Progenitor cell of endocrine pancreas (in vitro differentiated cells): ENCODE data around the gene OR6M1. TPM values are rescaled to one million over a fixed set of nuclear protein-coding genes. Genes with fewer than 3 reads are reported as not detected.
A peak's percentile ranks its signal among the peaks of the same experiment; 100 is the strongest.

Source experiments
- DNase-seq: peaks from one replicate; pipeline ENCODE4 v3.0.0; 2021; ENCODE audit warnings: low spot score; ENCODE audit not compliant: unreplicated experiment
- H3K27ac Mint-ChIP-seq: 2 replicates; pipeline ENCODE4 v1.8.0; 2021; ENCODE audit warnings: mild to moderate bottlenecking, moderate library complexity, mixed read lengths
- H3K27me3 Mint-ChIP-seq: 2 replicates; pipeline ENCODE4 v1.8.0; 2021; ENCODE audit warnings: mixed read lengths
- H3K36me3 Mint-ChIP-seq: 2 replicates; pipeline ENCODE4 v1.8.0; 2022; ENCODE audit warnings: mixed read lengths; ENCODE audit not compliant: insufficient read depth
- H3K4me1 Mint-ChIP-seq: 2 replicates; pipeline ENCODE4 v1.8.0; 2021; ENCODE audit warnings: low read depth, mixed read lengths
- H3K4me3 Mint-ChIP-seq: 2 replicates; pipeline ENCODE4 v1.8.0; 2021; ENCODE audit warnings: low read depth, mild to moderate bottlenecking, moderate library complexity, mixed read lengths
- H3K9me3 Mint-ChIP-seq: 2 replicates; pipeline ENCODE4 v1.8.0; 2021; ENCODE audit warnings: low read depth, mixed read lengths
- CTCF ChIP-seq: fragments of 200-600 bp; sonication (generic); IDR thresholded peaks from one replicate; pipeline ENCODE4 v1.5.0; 2021; ENCODE audit warnings: antibody characterized with exemption, mild to moderate bottlenecking; ENCODE audit not compliant: unreplicated experiment
- total RNA-seq: library from RNA; stranded (reverse); gene quantifications from 2 replicates; pipeline ENCODE4 v1.2.1, GENCODE V29; 2021

Gene OR6M1
- total RNA-seq, 1 donor from 2014 or later = not detected

- H3K9me3 Mint-ChIP-seq = peaks cover 5% of the 10 kb centered on the region
- DNase-seq = no peak
- H3K4me1 Mint-ChIP-seq = peaks cover 24% of the 10 kb centered on the region
- no peaks in the 10 kb centered on the region for H3K27me3 Mint-ChIP-seq
- H3K4me3 Mint-ChIP-seq = no peak overlapping the region
- H3K27ac Mint-ChIP-seq = no peak overlapping the region
- H3K36me3 Mint-ChIP-seq = no peaks in the 10 kb centered on the region
- no peak for TF ChIP-seq CTCF
Measured at GRCh38 chr11:123799438-123799837, 6.7 kb downstream of the OR6M1 start.

- no peak overlapping the region for H3K4me3 Mint-ChIP-seq
- peaks cover 29% of the 10 kb centered on the region for H3K4me1 Mint-ChIP-seq
- H3K9me3 Mint-ChIP-seq = peaks cover 5% of the 10 kb centered on the region
- H3K36me3 Mint-ChIP-seq = no peaks in the 10 kb centered on the region
- no peaks in the 10 kb centered on the region for H3K27me3 Mint-ChIP-seq
- TF ChIP-seq CTCF = no peak
- no peak for DNase-seq
- no peak overlapping the region for H3K27ac Mint-ChIP-seq
Measured at GRCh38 chr11:123798513-123799252, 7.5 kb downstream of the OR6M1 start.

- Mint-ChIP-seq H3K4me3 (no peak overlapping the region), H3K36me3 (peaks cover 1% of the 10 kb centered on the region), H3K27ac (no peak overlapping the region), H3K27me3 (no peaks in the 10 kb centered on the region), H3K9me3 (peaks cover 6% of the 10 kb centered on the region), H3K4me1 (peaks cover 29% of the 10 kb centered on the region)
- TF ChIP-seq CTCF = no peak
- no peak for DNase-seq
Measured at GRCh38 chr11:123798079-123798478, 8.1 kb downstream of the OR6M1 start.

GRCh38 chr11:123797541-123797940 is 8.6 kb downstream of the OR6M1 start:
- Mint-ChIP-seq H3K27me3 (no peaks in the 10 kb centered on the region), H3K9me3 (peaks cover 9% of the 10 kb centered on the region), H3K4me3 (no peak overlapping the region), H3K36me3 (peaks cover 3% of the 10 kb centered on the region), H3K27ac (no peak overlapping the region), H3K4me1 (peaks cover 29% of the 10 kb centered on the region)
- TF ChIP-seq CTCF = no peak
- no peak for DNase-seq

GRCh38 chr11:123797114-123797513 is 9.0 kb downstream of the OR6M1 start:
- TF ChIP-seq CTCF = no peak
- H3K4me1 Mint-ChIP-seq = peaks cover 29% of the 10 kb centered on the region
- peaks cover 5% of the 10 kb centered on the region for H3K36me3 Mint-ChIP-seq
- no peak overlapping the region for H3K4me3 Mint-ChIP-seq
- peak overlapping the region; percentile 68 for H3K27ac Mint-ChIP-seq
- no peaks in the 10 kb centered on the region for H3K27me3 Mint-ChIP-seq
- peaks cover 12% of the 10 kb centered on the region for H3K9me3 Mint-ChIP-seq
- DNase-seq = no peak
